Stimulated activated naive CD4-positive, alpha-beta T cell treated with Interleukin-2 at 50 U/mL for 16 hours (primary cell): ENCODE data around the gene SYNJ1.
"Not testable (repeated sequence)": the region's sequence is repeated elsewhere in the genome, so short reads cannot be mapped to it uniquely, and the experiment has no call there.

Experiments used
- DNase-seq: peaks from one replicate; lab custom pipeline; 2025; lab: John Stamatoyannopoulos, UW

The SYNJ1 gene

GRCh38 chr21:32727687-32728455 lies at the start of gene SYNJ1:
Gene SYNJ1 (minus strand): TSS chr21:32728013. CDS start chr21:32726895, 1,118 bp downstream.
- peak; percentile 92 for DNase-seq

- no peak for DNase-seq
These were observed 49.5 kb upstream of the SYNJ1 start for GRCh38 chr21:32777269-32777668.

GRCh38 chr21:32776743-32777142 lies 48.9 kb upstream of the SYNJ1 start:
- no peak for DNase-seq

- not testable (repeated sequence) for DNase-seq
These were observed 45.2 kb upstream of the SYNJ1 start for GRCh38 chr21:32773048-32773344.

- peak; percentile 70 for DNase-seq
These were observed 44.7 kb upstream of the SYNJ1 start for GRCh38 chr21:32772281-32773047.

GRCh38 chr21:32770871-32771523 lies 43.2 kb upstream of the SYNJ1 start:
- DNase-seq = peak; percentile 54

GRCh38 chr21:32768530-32768929 lies 40.7 kb upstream of the SYNJ1 start:
- DNase-seq = no peak

- DNase-seq = no peak
These were observed 37.2 kb upstream of the SYNJ1 start for GRCh38 chr21:32765058-32765457.

- DNase-seq = no peak
These were observed 36.4 kb upstream of the SYNJ1 start for GRCh38 chr21:32764186-32764585.

GRCh38 chr21:32757804-32758203 lies 30.0 kb upstream of the SYNJ1 start:
- no peak for DNase-seq

GRCh38 chr21:32756096-32756495 lies 28.3 kb upstream of the SYNJ1 start:
- no peak for DNase-seq

GRCh38 chr21:32753818-32754585 lies 26.2 kb upstream of the SYNJ1 start:
- no peak for DNase-seq

GRCh38 chr21:32750405-32750804 lies 22.6 kb upstream of the SYNJ1 start:
- no peak for DNase-seq

GRCh38 chr21:32749662-32750061 lies 21.8 kb upstream of the SYNJ1 start:
- no peak for DNase-seq

- no peak for DNase-seq
These were observed 20.7 kb upstream of the SYNJ1 start for GRCh38 chr21:32748529-32748928.

- DNase-seq = no peak
These were observed 19.6 kb upstream of the SYNJ1 start for GRCh38 chr21:32747396-32747795.

- DNase-seq = not testable (repeated sequence)
These were observed 18.9 kb upstream of the SYNJ1 start for GRCh38 chr21:32746711-32747110.

- no peak for DNase-seq
These were observed 14.6 kb upstream of the SYNJ1 start for GRCh38 chr21:32742396-32742795.

- DNase-seq = no peak
These were observed 13.5 kb upstream of the SYNJ1 start for GRCh38 chr21:32741336-32741735.

GRCh38 chr21:32739946-32740345 lies 12.1 kb upstream of the SYNJ1 start:
- DNase-seq = no peak

GRCh38 chr21:32736083-32736482 lies 8.3 kb upstream of the SYNJ1 start:
- DNase-seq = not testable (repeated sequence)

- DNase-seq = no peak
These were observed 7.7 kb upstream of the SYNJ1 start for GRCh38 chr21:32735524-32735923.
